SK-N-MC (cell line): Measurements from ENCODE around the gene NRXN3.
A peak's percentile ranks its signal among the peaks of the same experiment; 100 is the strongest.

ENCODE experiments used
- DNase-seq: peaks from one replicate; pipeline ENCODE4 v3.0.0-alpha.2; 2011; ENCODE audit warnings: low read depth, low spot score
- H3K27ac ChIP-seq: fragments of 200-600 bp; sonication (generic); 2 replicates; pipeline ENCODE4 v1.5.1; 2016; ENCODE audit warnings: mixed run types
- H3K36me3 ChIP-seq: fragments of 200-600 bp; sonication (generic); 2 replicates; pipeline ENCODE4 v1.6.1; 2017; ENCODE audit warnings: antibody characterized with exemption, low read length, mixed read lengths; ENCODE audit not compliant: insufficient read depth
- H3K4me3 ChIP-seq: fragments of 200-600 bp; sonication (generic); 2 replicates; pipeline ENCODE4 v1.5.1; 2016
- H3K9ac ChIP-seq: fragments of 200-600 bp; sonication (generic); 2 replicates; pipeline ENCODE4 v1.8.0; 2017; ENCODE audit warnings: mixed run types, mixed read lengths; ENCODE audit not compliant: insufficient read length
- H3K9me3 ChIP-seq: fragments of 200-600 bp; sonication (generic); 2 replicates; pipeline ENCODE4 v1.6.1; 2017; ENCODE audit warnings: low read depth, mild to moderate bottlenecking, antibody characterized with exemption, low read length, moderate library complexity, mixed read lengths
- EZH2 ChIP-seq: fragments of 200-600 bp; sonication (generic); IDR thresholded peaks from one replicate; pipeline ENCODE4 v1.6.1; 2017; ENCODE audit warnings: antibody characterized with exemption
- FOXP2 ChIP-seq: optimal IDR thresholded peaks from 2 replicates; pipeline ENCODE3; 2011; ENCODE audit warnings: mild to moderate bottlenecking, moderate library complexity; ENCODE audit not compliant: insufficient read depth; ENCODE audit errors: extremely low read length, control extremely low read depth
- POLR2AphosphoS5 ChIP-seq: IDR thresholded peaks from 2 replicates; pipeline ENCODE4 v1.6.1; 2012; ENCODE audit warnings: mild to moderate bottlenecking, low read depth, low read length, borderline replicate concordance

NRXN3 gene

GRCh38 chr14:79841433-79841832 lies 1671.3 kb downstream of the NRXN3 start:
- no peaks in the 10 kb centered on the region for H3K9me3 ChIP-seq
- TF ChIP-seq FOXP2: no peak
- TF ChIP-seq POLR2AphosphoS5: no peak
- no peak for TF ChIP-seq EZH2
- DNase-seq: no peak
- no peaks in the 10 kb centered on the region for H3K36me3 ChIP-seq
- no peak overlapping the region for H3K27ac ChIP-seq
- no peak overlapping the region for H3K9ac ChIP-seq
- H3K4me3 ChIP-seq: no peak overlapping the region

- H3K4me3 ChIP-seq: no peak overlapping the region
- TF ChIP-seq EZH2 (no peak), FOXP2 (no peak), POLR2AphosphoS5 (no peak)
- H3K36me3 ChIP-seq: no peaks in the 10 kb centered on the region
- H3K9ac ChIP-seq: no peak overlapping the region
- H3K9me3 ChIP-seq: no peaks in the 10 kb centered on the region
- DNase-seq: no peak
- no peak overlapping the region for H3K27ac ChIP-seq
These were observed 1672.1 kb downstream of the NRXN3 start for GRCh38 chr14:79842270-79842669.

- TF ChIP-seq POLR2AphosphoS5 (no peak), FOXP2 (no peak), EZH2 (no peak)
- H3K4me3 ChIP-seq: no peak overlapping the region
- DNase-seq: no peak
- no peak overlapping the region for H3K9ac ChIP-seq
- H3K36me3 ChIP-seq: no peaks in the 10 kb centered on the region
- no peak overlapping the region for H3K27ac ChIP-seq
- no peaks in the 10 kb centered on the region for H3K9me3 ChIP-seq
These were observed 1683.0 kb downstream of the NRXN3 start for GRCh38 chr14:79852950-79853744.

- H3K4me3 ChIP-seq: no peak overlapping the region
- no peak for TF ChIP-seq FOXP2
- no peak for TF ChIP-seq EZH2
- no peak for TF ChIP-seq POLR2AphosphoS5
These were observed 1685.6 kb downstream of the NRXN3 start for GRCh38 chr14:79855789-79856188.

GRCh38 chr14:79856381-79856780 lies 1686.2 kb downstream of the NRXN3 start:
- TF ChIP-seq FOXP2: no peak
- no peak for TF ChIP-seq EZH2
- TF ChIP-seq POLR2AphosphoS5: no peak
- Histone ChIP-seq H3K27ac (no peak overlapping the region), H3K36me3 (no peaks in the 10 kb centered on the region), H3K9ac (no peak overlapping the region), H3K4me3 (no peak overlapping the region), H3K9me3 (no peaks in the 10 kb centered on the region)
- DNase-seq: no peak

More at GRCh38 chr14:79855789-79856188, 1685.6 kb downstream of the NRXN3 start:
- Histone ChIP-seq H3K27ac (no peak overlapping the region), H3K36me3 (no peaks in the 10 kb centered on the region), H3K9ac (no peak overlapping the region), H3K9me3 (no peaks in the 10 kb centered on the region)
- DNase-seq: peak; percentile 2

GRCh38 chr14:79861111-79861510 lies 1690.9 kb downstream of the NRXN3 start:
- Histone ChIP-seq H3K9ac (no peak overlapping the region), H3K27ac (no peak overlapping the region), H3K9me3 (no peaks in the 10 kb centered on the region), H3K36me3 (no peaks in the 10 kb centered on the region), H3K4me3 (no peak overlapping the region)
- no peak for DNase-seq
- TF ChIP-seq POLR2AphosphoS5: no peak
- TF ChIP-seq FOXP2: no peak
- no peak for TF ChIP-seq EZH2

GRCh38 chr14:79862045-79862444 lies 1691.9 kb downstream of the NRXN3 start:
- Histone ChIP-seq H3K9ac (no peak overlapping the region), H3K36me3 (no peaks in the 10 kb centered on the region), H3K9me3 (no peaks in the 10 kb centered on the region), H3K27ac (no peak overlapping the region), H3K4me3 (no peak overlapping the region)
- no peak for TF ChIP-seq POLR2AphosphoS5
- TF ChIP-seq FOXP2: no peak
- TF ChIP-seq EZH2: no peak
- no peak for DNase-seq

GRCh38 chr14:79871136-79871535 lies 1701.0 kb downstream of the NRXN3 start:
- no peak for DNase-seq
- no peak overlapping the region for H3K9ac ChIP-seq
- no peaks in the 10 kb centered on the region for H3K36me3 ChIP-seq
- H3K9me3 ChIP-seq: no peaks in the 10 kb centered on the region
- no peak for TF ChIP-seq FOXP2
- TF ChIP-seq POLR2AphosphoS5: no peak
- TF ChIP-seq EZH2: no peak
- H3K4me3 ChIP-seq: no peak overlapping the region
- H3K27ac ChIP-seq: no peak overlapping the region
